Left colon (tissue), 2 donors: ENCODE data around the gene RNF112. TPM values are rescaled to one million over a fixed set of nuclear protein-coding genes. Genes with fewer than 3 reads are reported as not detected.

Experiments
- ATAC-seq: fragments of 200-7000 bp; cut with Tn5 transposase; one replicate; pipeline ENCODE4 v1.9.1; 2020; ENCODE audit warnings: mild to moderate bottlenecking, moderate library complexity
- DNase-seq, 2 donors: peaks; one replicate each; pipeline ENCODE4 v3.0.0-alpha.2; 2020
- intact Hi-C, 2 donors: fragments of 100-400 bp; cut with DNase I in 1 of 2; cut with micrococcal nuclease in 1 of 2; formaldehyde crosslinking; loops; one replicate each; pipeline versions ENCODE4 v1.11.2 to v1.14.0; 2022; cut with DNase I, micrococcal nuclease
- total RNA-seq, 2 donors: library from RNA; stranded (reverse); fragmentation: NEBNext Ultra II Directional; extraction: Animal tissue kit (Norgen Biotek cat#: 25700); gene quantifications; one replicate each; pipeline ENCODE4 v1.2.1, GENCODE V29; 2021
- donor health status: DM: no; HTN: no; CAD: no.
- donor health status: DM: yes; HTN: yes; CAD: no.

The RNF112 gene
- total RNA-seq, 2 donors from 2014 or later, result 4.0 to 4.6 TPM

DNA sequence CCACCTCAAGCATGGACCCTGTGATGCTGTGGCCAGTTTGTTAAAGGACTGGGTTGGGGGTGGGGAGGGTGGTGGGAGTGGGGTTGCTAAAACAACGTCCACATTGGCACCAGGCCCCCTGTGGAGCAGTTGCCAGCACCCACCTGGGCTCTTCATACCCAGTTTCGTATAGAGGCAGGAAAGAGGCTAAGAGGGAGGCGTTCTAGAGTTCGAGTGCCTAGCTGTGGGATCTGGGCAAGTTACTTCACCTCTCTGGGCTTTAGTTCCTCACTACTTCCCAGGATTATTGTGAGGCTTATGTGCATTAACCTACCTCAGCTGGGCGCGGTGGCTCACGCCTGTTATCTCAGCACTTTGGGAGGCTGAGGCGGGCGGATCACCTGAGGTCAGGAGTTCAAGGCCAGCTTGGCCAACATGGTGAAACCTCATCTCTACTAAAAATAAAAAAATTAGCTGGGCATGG is 25.5 kb upstream of the RNF112 start:
- intact Hi-C loops, result no loop called here
- ATAC-seq, result no peak
- DNase-seq, result peak in 1 of 2 donors; percentile 24

DNA sequence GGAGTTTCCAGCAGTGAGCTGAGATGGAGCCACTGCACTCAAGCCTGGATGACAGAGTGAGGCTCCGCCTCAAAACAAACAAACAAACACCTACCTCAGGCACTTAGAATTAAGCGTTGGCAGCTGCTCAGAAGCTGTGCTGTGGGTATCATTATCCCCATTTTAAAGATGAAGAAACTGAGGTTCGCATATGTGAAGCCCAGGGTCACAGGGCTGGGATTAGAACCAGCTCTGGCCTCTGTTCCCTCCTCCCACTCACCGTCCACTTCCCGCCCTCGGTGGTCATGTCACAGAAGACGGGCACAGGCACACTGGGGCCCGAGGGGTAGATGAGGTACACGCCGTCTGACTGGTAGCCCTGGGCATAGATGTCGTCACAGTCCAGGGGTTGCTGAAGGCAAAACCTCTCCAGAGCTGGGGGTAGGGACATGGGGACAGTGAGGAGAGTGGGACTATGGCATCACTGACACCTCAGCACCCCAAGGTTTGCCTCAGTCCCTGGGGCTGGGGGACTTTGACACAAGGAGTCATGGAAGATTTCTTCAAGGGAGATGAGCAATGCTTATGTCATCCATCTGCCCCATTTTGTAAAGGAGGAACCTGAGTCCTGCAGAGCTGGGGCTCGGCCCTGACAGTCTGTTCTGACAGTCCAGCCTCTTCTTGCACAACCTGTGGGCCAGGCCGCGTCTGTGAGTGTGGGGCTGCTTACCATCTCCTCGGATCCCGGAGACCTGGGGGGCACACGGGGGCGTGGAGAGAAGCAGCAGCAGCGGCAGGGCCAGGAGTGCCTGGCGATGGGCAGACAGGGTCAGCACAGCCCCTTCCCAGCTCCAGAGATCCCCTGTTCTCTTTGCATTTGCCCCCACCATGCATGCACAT is 24.7 kb upstream of the RNF112 start:
- DNase-seq (peak in 1 of 2 donors; percentile 70), ATAC-seq (no peak)
- intact Hi-C loops, result no loop called here

DNA sequence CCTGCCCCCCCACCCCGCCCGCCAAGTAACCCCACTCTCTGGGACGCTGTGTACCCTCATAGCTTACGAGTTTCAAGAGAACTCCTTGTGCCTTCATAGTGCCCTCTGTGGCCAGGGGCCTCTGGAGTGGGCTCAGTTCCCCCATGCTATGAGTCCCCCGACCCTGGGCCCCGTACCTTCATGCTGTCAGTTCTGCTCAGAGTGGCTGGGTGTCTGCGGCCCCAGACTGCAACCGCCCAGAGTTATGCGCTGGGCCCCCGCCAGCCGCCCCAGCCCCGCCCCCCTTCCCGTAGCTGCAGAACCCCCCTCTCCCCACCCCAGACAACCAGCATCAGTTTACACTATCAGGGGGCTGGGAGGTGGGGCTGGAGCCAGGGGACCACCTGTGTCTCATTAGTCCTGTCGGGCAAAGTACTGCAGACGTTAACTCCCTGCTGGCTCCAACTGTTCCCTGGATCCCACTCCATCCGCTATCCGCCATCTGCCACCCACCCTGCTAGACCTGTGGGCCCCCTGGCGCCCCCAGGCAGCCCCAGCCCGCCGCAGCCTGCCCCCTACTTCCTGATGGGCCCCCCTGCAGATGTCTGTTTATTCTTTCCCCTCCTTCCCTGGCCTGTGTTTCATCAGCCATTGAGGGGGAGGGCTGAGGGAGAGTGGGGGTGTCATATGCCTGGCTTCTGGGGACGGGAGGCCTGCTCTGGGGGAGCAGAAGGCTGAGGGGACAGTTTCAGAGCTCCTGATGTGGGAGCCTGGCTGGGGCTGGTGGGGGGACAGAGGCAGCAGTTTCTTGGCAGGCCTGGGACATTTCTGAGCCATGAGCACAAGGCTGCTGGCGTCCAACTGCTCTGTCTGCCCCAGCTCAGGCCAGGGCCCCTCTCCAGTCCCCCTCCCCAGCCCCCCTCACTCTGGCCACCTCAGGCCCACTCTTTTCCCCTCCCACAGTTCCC is 23.8 kb upstream of the RNF112 start, which contains the start of gene MFAP4:
TSS of gene MFAP4 (minus strand) at position 217 of the 947 bp plus-strand sequence. CDS start at position 182, 35 bp downstream.
- intact Hi-C loops, result no loop called here
- peak in 1 of 2 donors; percentile 72 for DNase-seq
- ATAC-seq, result no peak

DNA sequence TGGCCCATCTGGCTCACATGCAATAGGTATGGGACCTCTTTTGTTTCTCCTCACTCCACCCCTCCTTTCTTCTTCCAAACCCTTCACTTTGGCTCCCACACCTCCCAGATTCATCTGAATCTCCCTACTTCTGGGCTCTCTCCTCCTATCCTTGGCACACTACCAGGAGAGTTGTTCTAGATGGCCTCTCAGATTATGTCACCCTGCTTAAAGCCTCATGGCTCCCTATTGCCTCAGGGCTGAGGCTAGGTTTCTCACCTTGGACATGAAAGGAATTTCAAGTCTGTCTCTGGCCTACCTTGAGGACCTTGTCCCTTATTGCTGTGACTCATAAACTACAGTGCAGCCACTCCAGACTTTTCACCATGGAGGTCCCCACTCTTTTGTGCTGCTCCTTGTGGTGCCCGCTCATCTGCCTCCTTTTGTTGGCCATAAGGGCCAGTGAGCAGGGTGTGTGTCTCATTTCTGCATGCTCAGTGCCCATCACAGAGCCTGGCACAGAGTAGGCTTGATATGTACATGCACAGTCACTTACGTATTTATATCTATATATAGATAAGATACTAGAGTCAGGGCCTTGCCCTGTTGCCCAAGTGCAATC is 23.0 kb upstream of the RNF112 start:
- ATAC-seq, result peak; percentile 36

DNA sequence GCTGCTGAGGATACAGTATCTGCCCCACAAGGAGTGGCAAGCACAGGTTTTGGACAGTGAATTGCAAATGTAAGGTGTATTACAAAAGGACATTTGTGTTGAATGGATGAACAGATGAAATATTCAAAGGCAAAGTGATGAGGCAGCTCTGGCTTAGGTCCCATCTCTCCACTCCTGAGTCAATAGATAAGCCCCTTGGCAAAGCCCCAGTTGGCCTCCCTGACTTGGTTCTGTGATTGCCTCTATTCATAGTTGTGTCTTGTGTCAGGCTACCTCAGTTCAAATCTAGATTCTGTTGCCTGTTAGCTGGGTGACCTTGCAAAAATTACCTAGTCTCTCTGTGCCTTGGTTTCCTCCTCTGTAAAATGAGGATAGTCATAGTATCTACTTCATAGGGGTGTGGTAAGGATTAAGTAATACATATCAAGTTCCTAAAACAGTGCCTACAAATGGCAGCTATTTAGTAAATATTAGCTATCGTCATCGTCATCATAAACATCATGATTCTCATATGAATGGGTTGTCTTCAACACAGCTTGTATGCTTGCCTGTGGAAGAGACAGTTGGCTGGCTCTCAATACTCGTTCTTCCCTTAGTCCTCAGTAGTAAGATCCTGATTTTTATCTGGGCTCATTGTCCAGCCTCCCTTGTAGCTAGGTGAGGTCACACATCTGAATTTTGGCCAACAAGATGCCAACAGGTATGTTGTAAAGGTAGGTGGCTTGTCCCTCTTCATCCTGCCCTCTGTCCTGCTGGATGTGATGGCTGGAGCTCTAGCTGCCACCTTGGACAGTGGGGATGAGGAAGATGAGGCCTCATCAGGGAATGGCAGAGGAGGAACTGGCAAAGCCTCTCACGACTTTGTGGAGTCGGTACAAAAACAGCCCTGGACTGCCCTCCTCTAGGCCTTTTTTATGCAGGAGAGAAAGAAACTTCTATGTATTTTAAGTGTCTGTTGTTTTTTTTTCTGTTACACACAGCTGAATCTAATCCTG is 21.9 kb upstream of the RNF112 start:
- ATAC-seq (no peak), DNase-seq (peak in 1 of 2 donors; percentile 19)
- intact Hi-C loops, result no loop called here

More for the DNA sequence above, 23.0 kb upstream of the RNF112 start:
- peak in 1 of 2 donors; percentile 41 for DNase-seq
- intact Hi-C loops, result no loop called here

DNA sequence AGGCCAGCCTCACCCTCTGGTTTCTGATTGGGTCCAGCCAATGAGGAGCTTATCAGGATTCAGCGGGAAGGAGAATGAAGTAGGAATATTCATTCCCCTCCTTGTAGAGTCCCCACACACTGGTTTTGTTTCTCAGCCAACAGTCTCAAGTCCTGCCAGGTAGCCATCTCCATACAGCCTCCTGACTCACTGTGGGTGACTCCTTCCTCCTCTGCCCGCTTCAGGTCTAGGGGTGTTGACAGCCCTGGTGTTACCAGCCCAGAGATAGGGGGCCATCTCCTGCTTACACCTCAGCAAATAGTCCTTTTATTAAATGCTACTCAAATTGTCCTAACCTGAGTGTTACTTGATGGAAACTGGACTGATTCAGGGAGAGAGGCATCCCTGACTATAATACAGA is 20.1 kb upstream of the RNF112 start:
- intact Hi-C loops, result no loop called here
- ATAC-seq (no peak), DNase-seq (no peak)

DNA sequence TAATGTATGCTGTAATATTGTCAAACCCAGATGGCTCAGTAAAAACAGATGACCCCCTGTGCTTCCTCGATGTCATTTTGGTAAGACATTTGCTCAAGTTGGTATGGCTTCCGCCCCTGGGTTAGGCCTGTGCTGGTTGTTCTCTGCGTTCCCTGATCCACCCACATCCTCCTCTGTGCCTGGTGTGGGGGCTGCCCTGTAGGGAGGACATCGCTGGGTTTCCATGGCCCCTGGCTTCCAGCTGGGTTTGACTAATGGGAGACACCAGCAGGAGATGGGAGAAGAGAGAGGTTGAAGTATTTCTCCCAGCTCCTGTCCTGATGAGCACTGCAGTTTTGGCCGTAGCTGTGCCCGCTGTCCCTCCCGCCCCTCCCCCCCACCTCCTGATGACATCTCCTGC is 19.6 kb upstream of the RNF112 start:
- DNase-seq, result peak in 1 of 2 donors; percentile 20
- intact Hi-C loops, result no loop called here
- ATAC-seq, result no peak

DNA sequence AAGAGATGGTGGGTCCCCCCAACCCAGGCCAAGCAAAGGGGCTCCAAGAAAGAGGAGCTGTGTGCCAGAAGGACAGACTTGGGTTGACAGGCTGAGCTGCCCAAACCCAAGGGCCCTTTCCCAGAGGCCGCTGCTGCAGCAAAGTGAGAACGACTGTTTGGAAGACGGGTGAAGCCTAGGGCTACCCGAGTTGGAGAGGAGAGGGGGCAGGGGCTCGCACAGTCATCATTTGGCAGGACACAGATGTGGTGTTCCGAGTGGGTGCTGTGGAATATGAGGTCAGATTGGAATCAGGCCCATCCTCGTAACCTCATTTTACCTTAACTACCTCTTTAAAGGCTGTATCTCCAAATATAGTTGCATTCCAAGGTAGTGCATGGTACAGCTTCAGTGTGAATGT is 18.7 kb upstream of the RNF112 start:
- intact Hi-C loops, result no loop called here
- ATAC-seq, result no peak
- DNase-seq, result peak in 1 of 2 donors; percentile 27

DNA sequence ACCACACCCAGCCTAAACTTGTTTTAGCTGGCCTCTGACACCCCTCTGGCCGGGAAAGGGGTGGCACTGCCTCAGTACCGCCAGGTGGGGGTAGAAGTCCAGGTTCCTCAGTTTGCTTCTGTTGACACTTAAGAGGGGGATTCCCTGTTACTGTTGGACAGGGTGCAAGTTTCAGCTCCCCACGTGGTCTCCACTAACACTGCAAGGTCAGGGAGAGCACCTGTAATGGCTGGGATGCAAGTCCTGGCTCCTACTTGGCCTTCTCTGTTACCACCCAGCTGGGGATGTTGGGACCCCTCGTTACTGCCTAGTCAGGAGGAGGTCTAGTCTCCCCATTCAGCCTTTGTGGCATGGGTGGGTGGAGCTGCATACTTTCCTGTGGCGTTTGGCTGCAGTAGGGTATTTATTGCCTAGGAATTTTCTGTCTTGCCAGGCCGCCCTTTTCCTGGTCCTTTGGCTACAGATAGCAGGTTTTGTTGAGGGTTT is 13.4 kb upstream of the RNF112 start:
- peak in 1 of 2 donors; percentile 76 for DNase-seq
- intact Hi-C loops, result no loop called here
- peak; percentile 55 for ATAC-seq

DNA sequence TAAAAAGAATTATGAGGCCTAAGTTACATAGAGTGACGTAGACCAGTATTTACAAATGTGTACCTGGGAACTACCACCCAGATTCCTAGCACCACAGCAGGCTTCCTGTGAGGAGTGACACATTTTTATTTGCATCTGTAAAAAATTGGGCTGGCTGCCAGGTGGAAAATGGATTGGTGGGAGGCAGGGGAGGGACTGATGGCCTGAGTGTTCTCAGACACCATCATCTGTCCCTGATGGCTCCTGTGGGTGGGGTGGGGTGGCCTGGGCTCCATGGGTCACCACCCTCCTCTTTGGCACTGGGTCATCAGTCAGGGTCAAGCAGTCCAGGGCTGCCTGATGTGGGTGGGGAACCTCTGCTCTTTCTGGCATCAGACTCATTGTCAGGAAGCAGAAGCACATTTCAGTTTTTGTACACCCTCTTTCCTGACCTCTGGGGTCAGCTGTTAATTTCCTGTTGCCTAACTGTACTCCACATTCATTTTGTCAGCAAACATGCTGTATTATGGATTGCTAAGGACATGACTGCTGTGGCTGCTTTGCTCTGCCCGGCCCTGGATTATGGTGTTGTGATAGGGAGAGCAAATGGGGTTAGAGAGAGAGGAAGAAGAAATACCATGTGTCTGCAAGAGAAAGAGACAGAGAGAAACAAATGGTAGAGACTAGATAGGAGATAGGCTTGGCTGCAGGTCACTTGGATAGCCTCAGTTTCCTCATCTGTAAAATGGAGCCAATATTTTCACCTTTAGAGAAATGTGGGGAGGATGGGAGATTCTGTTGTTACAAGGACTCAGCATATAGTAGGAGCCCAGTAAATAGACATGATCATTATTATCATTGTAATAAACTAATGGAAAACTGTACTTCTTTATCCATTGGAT is 12.5 kb upstream of the RNF112 start:
- intact Hi-C loops, result no loop called here
- DNase-seq (peak; percentile 83 to 93), ATAC-seq (peak; percentile 83)

DNA sequence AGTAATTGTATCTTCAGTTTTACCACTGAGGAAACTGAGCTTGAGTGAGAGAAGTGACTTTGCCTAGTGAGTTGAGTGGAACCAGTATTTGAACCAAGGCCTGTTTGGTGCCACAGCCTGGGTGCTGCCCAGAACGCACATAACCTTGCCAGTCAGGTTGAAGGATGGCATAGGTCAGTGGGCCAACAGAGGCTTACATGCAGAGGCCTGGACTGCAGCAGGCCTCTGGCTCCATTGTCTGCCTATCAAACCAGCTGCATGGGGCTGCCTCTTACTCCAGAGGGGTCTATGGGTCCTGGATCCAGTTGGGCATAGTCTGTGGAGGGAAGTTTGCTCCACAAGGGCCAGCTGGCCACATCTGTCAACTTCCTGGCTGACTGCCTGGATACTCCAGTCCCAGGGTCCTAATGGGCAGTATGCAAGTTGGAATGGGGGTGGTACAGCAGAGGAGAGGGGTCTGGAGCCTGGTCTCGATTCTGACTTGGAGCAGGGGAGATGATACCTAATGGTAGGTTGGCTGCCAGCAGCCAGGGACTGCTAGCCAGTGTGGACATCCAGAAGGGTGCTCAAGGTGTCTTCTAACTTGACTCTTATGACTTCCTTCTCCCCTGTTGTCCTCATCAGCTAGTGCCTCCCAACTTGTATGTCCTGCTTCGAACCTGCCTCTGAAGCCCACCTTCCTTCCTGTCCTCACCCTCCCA is 11.1 kb upstream of the RNF112 start:
- intact Hi-C loops, result no loop called here
- no peak for ATAC-seq
- DNase-seq, result no peak

DNA sequence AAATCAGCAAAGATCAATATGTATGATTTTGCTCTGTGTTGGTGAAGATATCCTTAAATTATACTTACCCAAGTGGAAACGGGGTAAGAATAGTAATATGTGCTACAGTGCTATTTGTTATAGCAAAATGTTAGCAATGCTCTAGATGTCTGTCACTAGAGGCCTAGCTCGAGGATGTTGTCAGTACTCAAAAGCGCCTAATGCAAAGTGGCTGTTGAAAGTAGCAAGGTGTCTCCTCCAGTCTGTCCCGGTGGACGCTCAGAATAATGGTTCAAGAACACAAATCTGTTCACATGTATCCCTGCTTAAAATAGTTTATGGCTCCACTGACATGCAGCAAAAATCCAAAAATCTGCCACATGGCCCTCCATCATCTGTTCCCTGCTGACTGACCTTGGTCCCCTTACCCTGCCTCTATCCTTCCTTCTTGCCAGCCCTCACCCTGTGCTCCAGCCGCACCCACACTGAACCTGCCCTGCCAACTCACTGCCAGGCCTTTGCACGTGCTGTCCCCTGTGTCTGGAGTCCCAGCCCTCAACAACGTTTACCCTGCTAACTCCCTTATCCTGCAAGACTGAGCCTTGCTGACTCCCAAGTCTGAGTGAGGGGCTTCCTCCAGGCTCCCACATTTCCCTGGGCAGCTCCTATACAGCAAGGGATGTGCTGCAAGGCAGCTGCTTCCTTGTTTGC is 9.6 kb upstream of the RNF112 start:
- DNase-seq (peak; percentile 71 to 86), ATAC-seq (peak; percentile 58)
- intact Hi-C loops, result no loop called here

DNA sequence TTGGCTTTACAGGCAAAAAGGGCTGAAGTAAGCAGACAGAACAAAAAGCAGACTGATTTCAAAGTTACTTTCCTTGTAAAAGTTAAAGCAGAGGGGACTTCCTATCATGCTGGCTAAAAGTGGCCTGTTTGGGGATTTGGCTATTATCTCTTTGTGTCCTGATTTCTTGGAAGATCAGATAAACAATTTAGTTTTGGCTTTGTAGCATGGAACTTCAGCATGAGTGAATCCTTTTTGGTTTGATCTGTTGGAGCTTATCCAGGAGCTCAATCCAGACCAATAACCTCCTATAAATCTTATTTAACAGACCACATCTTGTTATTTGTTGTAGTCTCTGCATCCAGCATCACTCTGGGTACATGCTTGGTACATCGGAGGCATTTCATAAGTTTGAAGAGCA is 8.9 kb upstream of the RNF112 start:
- intact Hi-C loops, result no loop called here
- DNase-seq (no peak), ATAC-seq (no peak)

DNA sequence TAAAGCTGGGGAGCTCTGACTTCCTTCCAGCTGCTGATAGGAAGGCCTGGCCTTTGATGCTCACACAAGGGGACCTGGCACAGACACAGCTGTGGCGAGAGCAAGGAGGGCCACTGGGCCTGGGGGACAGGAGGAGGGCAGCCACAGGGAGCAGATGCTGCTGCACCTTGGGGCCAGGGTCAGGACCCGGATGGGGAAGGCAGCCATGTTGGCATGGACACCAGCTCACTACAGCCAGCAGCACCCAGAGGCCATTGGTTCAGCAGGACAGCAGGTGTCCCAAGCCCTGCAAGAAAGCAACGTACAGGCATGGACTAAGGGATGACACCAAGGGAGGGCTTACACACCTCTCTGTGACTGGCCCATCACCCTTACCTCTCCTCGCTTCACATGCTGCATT is 8.0 kb upstream of the RNF112 start:
- no peak for DNase-seq
- ATAC-seq, result no peak
- intact Hi-C loops, result no loop called here

DNA sequence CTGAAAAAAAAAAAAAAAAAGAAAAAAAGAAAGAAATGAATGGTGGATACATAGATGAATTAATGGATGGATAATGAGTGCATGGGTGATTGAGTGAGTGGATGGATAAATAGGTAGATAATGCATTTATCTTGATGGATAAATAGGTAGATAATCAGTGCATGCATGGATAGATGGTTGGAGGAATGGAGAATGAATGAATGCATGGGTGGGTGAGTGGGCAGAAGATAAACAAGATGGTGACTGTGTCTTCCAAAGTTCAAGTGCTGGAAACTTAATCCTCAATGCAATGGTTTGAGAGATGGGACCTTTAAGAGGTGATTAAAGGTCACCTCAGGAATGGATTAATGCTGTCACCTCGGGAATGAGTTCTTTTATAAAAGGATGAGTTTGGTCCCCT is 6.8 kb upstream of the RNF112 start:
- no peak for ATAC-seq

DNA sequence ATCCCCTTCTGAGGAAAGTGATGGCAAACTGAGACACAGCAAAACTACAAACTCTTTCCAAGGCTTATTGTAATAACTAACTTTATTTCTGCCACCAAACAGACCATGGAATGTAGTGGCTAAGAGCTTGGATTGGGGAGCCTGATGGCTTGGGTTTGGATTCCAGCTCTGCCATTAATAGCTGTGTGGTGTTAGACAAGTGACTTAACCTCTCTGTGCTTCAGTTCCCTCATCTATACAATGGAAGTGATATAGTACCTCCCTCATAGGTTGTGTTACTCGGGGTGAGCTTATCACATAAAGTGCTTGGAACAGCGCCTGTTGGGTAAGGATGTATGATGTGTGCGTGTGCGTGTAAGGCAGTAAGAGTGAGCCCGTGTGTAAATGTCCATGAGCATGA is 5.9 kb upstream of the RNF112 start:
- no peak for DNase-seq
- no peak for ATAC-seq
- intact Hi-C loops, result no loop called here

More for the DNA sequence above, 6.8 kb upstream of the RNF112 start:
- intact Hi-C loops, result no loop called here
- DNase-seq, result no peak
